OCI-LY1 (cell line): ENCODE measurements around the gene RPL9.

Experiments used
- CTCF ChIP-seq: fragments of 200-600 bp; sonication (generic), shearing (Covaris generic); IDR thresholded peaks from 2 replicates; pipeline ENCODE4 v1.5.1; 2017; ENCODE audit warnings: mild to moderate bottlenecking, antibody characterized with exemption, low read length, moderate library complexity, mixed read lengths
- EZH2 ChIP-seq: fragments of 200-600 bp; sonication (generic), shearing (Covaris generic); IDR thresholded peaks from 2 replicates; pipeline ENCODE4 v1.8.0; 2017; ENCODE audit warnings: borderline replicate concordance, mixed run types, mild to moderate bottlenecking, antibody characterized with exemption, low read length, moderate library complexity, mixed read lengths

DNA sequence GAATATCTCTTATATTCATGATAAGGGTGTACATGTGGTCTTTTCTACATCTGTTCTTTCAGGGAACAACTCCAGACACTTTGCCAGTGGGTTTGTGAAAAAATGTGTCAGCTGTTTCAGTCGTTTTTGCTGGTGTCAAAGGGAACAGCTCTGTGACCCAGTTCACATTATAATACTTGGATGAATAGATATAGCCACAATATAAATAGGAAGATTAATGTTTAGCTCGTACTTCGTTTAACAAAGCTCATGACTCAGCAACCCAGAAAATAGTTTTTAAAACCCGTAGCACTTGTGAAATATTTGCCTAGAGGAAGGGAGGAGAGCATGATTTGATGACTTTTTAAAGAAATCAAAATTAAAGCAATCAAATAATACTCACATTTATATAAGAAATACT lies 8.0 kb upstream of the RPL9 start:
- TF ChIP-seq CTCF (no peak), EZH2 (no peak)
